Activated CD4-positive, alpha-beta T cell treated with anti-CD3 and anti-CD28 coated beads for 48 hours (primary cell): ENCODE measurements around the gene KCNIP1.
"Not testable (repeated sequence)": the region's sequence is repeated elsewhere in the genome, so short reads cannot be mapped to it uniquely, and the experiment has no call there.

Experiments
- DNase-seq: peaks from one replicate; pipeline ENCODE4 v3.0.0-alpha.2; 2020

Gene KCNIP1

GRCh38 chr5:170538696-170539586 is 35.1 kb downstream of the KCNIP1 start:
- DNase-seq = no peak

GRCh38 chr5:170540271-170540670 is 36.5 kb downstream of the KCNIP1 start:
- DNase-seq = no peak

DNA sequence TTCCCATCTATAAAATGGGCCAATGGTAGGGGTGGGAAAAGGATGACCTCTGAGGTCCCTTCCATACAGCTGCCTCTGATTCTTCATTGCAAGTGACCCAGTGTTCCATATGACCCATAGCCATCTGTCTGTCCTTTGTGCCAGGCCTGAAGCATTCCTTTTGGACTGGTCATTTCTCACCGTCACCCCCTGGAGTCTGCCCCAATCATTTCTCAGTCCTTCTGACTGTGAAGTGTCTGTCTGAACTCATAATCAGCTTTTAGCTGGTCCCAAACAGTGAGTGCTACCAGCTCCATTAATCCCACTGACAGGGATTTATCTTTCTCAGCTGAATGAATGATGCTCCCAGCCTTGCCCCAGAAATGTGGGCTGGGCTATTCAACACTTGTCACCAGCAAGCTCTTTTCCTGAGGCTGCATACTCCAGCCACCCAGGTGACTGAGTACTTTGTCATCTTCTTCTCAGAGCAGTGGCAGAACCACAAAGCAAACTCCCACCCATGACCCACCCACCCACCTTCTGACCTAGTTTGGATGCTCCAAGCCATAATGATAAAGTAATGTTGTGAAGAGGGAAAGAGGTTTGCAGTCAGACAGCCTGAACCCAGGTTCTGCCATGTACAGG is 37.4 kb downstream of the KCNIP1 start:
- no peak for DNase-seq

DNA sequence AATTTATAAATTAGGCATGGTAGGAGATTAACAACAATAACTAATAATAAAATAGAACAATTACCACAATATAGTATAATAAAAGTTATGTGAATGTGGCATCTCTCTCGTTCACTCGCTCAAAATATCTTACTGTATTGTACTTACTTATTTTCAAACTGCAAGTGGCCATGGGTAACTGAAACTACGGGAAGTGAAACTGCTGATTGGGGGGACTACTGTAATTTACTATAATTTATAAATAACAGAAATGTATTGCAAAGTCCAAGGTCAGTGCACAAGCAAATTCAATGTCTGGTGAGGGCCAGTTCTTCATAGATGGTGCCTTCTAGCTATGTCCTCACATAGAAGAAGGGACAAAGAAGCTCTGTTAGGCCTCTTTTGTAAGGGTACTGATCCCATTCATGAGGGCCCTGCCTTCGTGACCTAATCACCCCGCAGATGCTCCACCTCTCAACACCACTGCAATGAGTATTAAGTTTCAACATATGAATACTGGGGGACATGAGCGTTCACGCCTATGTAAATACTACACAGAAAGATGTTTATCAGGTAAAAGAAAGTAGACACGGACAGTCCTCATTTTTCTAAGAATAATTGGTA is 39.0 kb downstream of the KCNIP1 start:
- DNase-seq = no peak

DNA sequence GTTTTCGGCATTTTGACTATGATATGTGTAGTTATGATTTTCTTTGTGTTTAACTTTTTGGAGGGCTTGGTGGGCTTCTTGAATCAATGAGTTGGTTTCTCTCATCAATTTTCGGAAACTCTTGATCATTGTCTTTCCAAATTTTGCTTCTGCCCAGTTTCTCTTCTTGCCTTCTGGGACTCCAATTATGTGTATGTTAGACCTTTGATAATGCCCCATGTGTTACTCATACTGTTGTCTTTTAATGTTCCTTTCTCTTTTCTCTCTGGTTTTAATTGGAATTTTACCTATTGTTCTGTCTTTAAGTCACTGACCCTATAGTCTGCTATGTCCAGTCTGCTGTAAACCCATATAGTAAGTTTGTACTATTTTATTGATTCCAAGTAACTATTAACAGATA is 41.5 kb downstream of the KCNIP1 start:
- DNase-seq = no peak

- no peak for DNase-seq
Observed at GRCh38 chr5:170545811-170546210, 42.0 kb downstream of the KCNIP1 start.

GRCh38 chr5:170546282-170546681 is 42.5 kb downstream of the KCNIP1 start:
- no peak for DNase-seq

GRCh38 chr5:170550382-170550781 is 46.6 kb downstream of the KCNIP1 start:
- not testable (repeated sequence) for DNase-seq

DNA sequence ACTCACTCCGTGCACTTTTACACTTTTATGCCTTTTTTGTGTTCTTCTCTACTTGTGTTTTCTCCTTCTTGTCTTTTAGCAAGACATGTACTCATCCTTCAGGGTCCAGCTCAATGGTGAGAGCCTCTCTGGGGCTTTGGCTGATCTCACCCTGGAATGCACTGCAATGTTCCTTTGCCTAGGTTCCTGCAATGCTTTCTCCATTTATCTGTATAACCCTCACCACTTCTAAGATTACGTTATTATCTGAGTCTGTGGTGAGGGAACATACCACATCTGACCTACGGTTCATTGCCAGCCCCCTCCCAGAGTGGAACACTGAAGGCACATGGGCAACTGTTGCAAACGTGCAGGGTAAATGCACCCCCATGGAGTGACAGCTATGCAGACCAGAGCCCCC is 47.3 kb downstream of the KCNIP1 start:
- no peak for DNase-seq

DNA sequence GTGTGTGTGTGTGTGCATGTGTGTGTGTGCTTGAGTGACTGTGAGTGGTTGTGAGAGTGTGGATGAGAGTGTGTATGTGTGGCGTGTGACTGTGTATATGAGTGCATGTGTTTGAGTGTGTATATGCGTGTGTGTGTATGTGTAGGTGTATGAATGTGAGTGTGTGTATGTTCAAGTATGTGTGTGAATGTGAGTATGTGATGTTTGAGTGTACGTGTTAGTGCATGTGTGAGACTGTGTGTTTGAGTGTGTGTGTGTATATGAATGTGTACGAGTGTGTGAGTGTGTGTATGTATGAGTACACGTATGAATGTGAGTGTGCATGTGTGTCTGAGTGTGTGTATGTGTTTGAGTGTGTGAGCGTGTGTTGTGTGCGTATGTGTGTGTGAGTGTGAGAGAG is 47.8 kb downstream of the KCNIP1 start:
- DNase-seq = no peak

DNA sequence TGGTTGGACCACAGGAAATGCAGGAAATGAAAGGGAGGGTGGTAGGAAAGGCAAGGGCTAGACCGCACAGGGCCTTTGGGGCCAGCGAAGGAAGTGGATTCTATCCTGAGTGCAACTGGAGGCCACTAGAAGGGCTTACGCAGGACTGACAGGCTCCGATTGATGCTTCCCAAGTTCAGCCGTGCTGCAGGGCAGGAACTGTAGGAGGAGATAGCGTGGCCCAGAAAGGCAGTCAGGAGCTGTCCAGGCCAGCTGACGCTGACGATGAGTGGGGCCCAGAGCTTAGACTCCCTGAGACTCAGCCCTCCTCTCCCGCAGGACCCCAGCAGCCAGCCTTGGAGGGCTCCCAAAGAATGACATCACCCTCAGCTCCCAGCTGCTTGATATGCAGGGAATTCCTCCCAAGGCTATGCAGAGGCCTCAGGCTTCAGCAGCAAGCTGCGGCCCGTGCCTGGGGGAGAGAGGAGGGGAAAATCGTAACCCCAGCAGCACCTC is 48.8 kb downstream of the KCNIP1 start:
- no peak for DNase-seq

DNA sequence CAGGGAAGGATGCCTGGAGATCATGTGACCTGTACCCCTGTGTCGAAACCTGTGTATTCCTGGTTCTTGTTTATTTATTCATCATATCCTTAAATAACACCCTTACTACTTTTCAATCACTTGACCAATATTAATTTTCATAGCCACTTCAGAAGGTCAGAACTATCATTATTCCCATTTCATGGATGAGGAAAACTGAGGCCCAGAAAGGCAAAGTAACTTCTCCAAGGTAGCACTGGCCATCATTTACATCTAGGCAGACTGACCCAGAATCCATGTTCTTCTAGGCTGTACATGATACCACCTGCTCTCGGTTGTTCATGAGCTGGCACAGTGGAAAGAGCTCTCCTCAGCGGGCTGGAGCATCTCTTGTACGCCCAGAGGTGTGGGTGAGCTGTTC is 49.4 kb downstream of the KCNIP1 start:
- no peak for DNase-seq

- DNase-seq = no peak
Observed at GRCh38 chr5:170554521-170555267, 50.9 kb downstream of the KCNIP1 start.

GRCh38 chr5:170557314-170557713 is 53.5 kb downstream of the KCNIP1 start:
- DNase-seq = no peak

- DNase-seq = no peak
Observed at GRCh38 chr5:170559296-170559695, 55.5 kb downstream of the KCNIP1 start.

- DNase-seq = no peak
Observed at GRCh38 chr5:170560938-170561337, 57.1 kb downstream of the KCNIP1 start.

- no peak for DNase-seq
Observed at GRCh38 chr5:170562166-170562874, 58.5 kb downstream of the KCNIP1 start.

DNA sequence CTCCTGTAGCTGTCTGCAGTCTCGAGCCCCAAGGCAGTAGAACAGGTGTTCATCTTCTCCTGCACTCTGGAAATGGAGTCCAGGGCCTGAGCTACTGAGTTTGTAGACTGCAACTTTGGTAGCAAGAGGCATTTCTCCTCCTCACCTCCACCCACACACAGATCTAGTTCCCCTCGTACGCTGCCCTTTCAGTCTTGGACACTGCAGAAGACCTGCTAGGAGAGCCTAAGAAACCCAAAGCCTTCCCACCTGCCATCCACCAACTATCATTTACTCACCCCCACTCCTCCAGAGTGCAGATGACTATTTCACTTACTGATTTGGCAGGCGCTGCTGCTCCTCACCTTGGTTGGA is 59.0 kb downstream of the KCNIP1 start:
- DNase-seq = no peak

GRCh38 chr5:170563824-170564567 is 60.2 kb downstream of the KCNIP1 start:
- DNase-seq = no peak

- DNase-seq = no peak
Observed at GRCh38 chr5:170565072-170565471, 61.3 kb downstream of the KCNIP1 start.

DNA sequence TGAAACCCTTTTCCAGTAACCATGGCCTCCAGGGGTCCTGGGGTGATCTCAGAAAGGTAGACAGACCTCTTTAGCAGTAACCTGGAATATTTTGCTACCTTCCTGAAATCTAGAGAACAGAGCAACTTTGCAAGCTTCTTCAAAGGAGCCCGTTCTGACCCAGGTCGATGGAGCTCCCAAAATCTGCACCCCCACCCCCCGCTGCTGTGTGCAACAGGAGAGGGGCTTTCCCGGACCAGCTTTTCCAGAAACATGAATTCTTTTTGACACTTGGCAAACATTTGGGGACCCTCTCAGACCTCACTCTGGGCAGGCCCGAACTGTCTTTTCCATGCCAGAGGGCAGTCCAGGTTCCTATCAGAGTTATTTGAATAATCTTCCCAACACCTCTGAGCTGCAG is 65.3 kb downstream of the KCNIP1 start:
- DNase-seq = no peak

DNA sequence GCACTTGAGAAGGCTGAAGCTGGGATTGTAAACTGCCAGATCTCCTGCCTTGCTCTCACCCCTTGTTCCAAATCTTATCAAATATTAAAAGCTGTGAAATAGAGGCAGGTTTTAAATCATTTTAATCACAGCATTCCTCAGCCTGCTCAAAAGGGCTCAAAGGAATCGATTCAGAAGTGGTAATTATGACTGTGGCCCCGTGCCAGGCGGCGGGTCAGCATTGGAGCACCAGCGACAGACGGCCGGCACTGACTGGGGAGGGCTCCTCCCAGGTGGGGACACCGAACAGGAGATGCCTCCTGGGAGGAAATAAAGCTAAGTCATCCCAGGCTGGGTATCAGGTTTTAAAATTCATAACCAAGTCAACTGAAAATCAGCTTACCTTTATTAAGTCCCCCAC is 66.7 kb downstream of the KCNIP1 start:
- no peak for DNase-seq
